ENCODE results near the gene CLPSL2.

CLPSL2 gene

GRCh38 chr6:35787266-35788218, 11.1 kb downstream of the CLPSL2 start:
- DNase-seq (ENCODE audit: low read depth) = no peak

GRCh38 chr6:35788423-35788982, 12.1 kb downstream of the CLPSL2 start:
- no peak for DNase-seq (ENCODE audit: low read depth)

- no peak for DNase-seq (ENCODE audit: low read depth)
Observed at GRCh38 chr6:35790683-35791082, 14.3 kb downstream of the CLPSL2 start.

GRCh38 chr6:35794536-35795452, 18.4 kb downstream of the CLPSL2 start:
- DNase-seq (ENCODE audit: low read depth) = no peak

GRCh38 chr6:35795453-35796071, 19.2 kb downstream of the CLPSL2 start:
- DNase-seq (ENCODE audit: low read depth) = no peak

- DNase-seq (ENCODE audit: low read depth) = no peak
Observed at GRCh38 chr6:35796236-35796635, 19.8 kb downstream of the CLPSL2 start.

- no peak for DNase-seq (ENCODE audit: low read depth)
Observed at GRCh38 chr6:35797837-35798526, 21.6 kb downstream of the CLPSL2 start.

GRCh38 chr6:35798706-35799105, 22.3 kb downstream of the CLPSL2 start:
- DNase-seq (ENCODE audit: low read depth) = no peak

GRCh38 chr6:35801148-35801547, 24.8 kb downstream of the CLPSL2 start:
- no peak for DNase-seq (ENCODE audit: low read depth)

- DNase-seq (ENCODE audit: low read depth) = no peak
Observed at GRCh38 chr6:35804996-35805736, 28.8 kb downstream of the CLPSL2 start, which contains the start of gene LHFPL5. TSS of gene LHFPL5 (plus strand) at chr6:35805352. CDS start at chr6:35805671, 319 bp downstream.

GRCh38 chr6:35808688-35809087, 32.3 kb downstream of the CLPSL2 start:
- DNase-seq (ENCODE audit: low read depth) = no peak

GRCh38 chr6:35809809-35810208, 33.4 kb downstream of the CLPSL2 start:
- DNase-seq (ENCODE audit: low read depth) = no peak

- no peak for DNase-seq (ENCODE audit: low read depth)
Observed at GRCh38 chr6:35810971-35811698, 34.7 kb downstream of the CLPSL2 start.

GRCh38 chr6:35811699-35811995, 35.2 kb downstream of the CLPSL2 start:
- no peak for DNase-seq (ENCODE audit: low read depth)

GRCh38 chr6:35817515-35817914, 41.1 kb downstream of the CLPSL2 start:
- DNase-seq (ENCODE audit: low read depth) = no peak

GRCh38 chr6:35823601-35824000, 47.2 kb downstream of the CLPSL2 start:
- no peak for DNase-seq (ENCODE audit: low read depth)

GRCh38 chr6:35824552-35825192, 48.3 kb downstream of the CLPSL2 start:
- no peak for DNase-seq (ENCODE audit: low read depth)

Data from T-helper 22 cell (primary cell).